ENCODE measurements around the gene THSD7B.

GRCh38 chr2:137250401-137250800, 485.1 kb downstream of the THSD7B start:
- TF ChIP-seq GATA2 (IDR thresholded peaks at IDR 0.05; ENCODE audit: low read depth, low read length) (no peak), GATA3 (IDR thresholded peaks at IDR 0.05; ENCODE audit: low read depth, low read length) (no peak)
